GM18507 (cell line): ENCODE results near the gene ZFP57.

Experiments used
- DNase-seq: peaks from one replicate; pipeline ENCODE4 v3.0.0; 2011; ENCODE audit warnings: low read depth; ENCODE audit not compliant: insufficient read length; ENCODE audit errors: extremely low spot score
- FAIRE-seq: peaks from 2 replicates; lab custom pipeline; 2011; peaks lifted over from hg19 to GRCh38; lab: Jason Lieb, UNC

The ZFP57 gene

DNA sequence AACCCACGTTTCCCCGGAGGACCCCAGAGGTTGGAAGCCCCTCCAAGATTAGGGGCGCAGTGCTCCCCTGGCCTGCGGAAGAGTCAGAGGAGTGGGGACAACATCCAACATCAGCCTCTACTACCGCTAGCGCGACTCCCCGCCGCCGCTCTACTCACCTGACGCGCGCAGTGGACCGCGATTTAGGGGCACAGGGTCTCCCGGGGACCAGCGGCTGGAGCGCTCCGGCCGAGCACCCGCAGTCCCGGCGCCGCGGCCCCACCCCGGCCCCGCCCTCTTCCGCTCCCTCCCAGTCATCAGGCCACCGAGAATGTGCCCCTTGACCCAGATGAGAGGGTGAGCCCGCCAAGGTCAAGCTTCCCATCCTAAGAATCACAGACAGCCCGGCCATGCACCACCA lies at the start of gene ZFP57:
Gene ZFP57, minus strand, starts transcription at position 249 of the 400 bp plus-strand sequence. CDS start 4,149 bp downstream, outside the sequence.
- FAIRE-seq = no peak

DNA sequence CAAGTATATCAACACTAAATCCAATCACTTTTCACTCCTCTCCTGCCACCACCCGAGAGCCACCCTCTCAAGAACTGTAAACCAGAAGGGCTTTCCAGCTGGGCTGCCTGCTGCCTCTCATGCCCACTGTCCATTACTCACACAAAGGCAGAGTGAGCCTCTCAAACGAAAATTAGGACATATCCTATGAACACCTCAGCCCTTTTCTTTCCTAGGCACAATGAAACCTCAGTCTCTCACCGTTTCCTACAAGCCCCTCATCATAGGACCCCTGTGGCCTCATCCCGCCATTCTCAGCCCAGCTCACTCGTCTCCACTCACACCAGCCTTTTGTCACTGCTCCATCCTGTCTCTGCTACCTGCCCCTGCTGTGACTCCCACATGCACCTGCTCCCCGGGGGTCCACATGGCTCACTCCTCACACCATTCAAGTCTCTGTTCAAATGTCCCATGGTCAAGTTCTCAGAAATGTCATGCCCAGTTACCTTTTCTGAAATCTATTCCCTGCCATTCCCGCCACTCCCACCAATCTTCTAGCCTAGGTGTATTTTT lies 49.7 kb upstream of the ZFP57 start:
- no peak for FAIRE-seq
- DNase-seq = no peak

More for the DNA sequence above, at the start of gene ZFP57:
- DNase-seq = no peak

DNA sequence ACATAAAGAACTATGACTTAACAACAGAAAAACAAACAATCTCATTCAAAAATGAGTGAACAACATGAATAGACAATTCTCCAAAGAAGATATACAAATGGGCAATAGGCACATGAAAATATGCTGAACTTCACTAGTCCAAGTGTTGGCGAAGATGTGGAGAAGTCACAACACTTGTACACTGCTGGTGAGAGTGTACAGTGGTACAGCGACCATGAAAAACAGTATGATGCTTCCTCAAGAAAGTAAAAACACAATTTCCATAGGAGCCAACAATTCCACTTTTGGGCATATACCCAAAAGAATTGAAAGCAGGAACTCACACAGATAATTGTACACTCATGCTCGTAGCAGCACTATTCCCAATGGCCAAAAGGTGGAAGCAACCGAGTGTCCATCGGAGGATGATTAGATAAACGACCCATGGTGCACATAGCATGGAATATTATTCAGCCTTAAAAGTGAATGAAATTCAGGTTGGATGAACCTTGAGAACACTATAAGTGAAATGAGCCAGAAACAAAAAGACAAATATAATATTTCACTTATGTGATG lies 48.9 kb upstream of the ZFP57 start:
- DNase-seq (no peak), FAIRE-seq (peak; percentile 31)

DNA sequence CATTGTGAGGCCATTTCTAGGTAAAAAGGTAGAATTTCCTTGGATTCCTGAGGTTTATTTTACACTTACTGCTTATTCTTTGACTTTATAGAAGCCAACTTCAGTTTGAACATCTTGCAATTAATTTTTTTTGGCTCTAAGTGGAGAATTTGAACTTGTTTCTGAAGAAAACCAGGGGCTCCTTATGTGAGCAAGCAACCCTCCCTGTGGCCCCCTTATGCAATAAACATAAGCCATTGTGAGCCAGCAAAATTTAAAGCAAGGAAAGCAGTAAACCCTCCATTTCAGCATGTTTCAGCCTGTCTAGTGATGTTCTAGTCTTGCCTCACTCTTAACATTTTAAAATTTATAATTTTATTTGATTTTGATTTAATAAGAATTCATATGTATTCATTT lies 47.9 kb upstream of the ZFP57 start:
- DNase-seq (no peak), FAIRE-seq (no peak)

DNA sequence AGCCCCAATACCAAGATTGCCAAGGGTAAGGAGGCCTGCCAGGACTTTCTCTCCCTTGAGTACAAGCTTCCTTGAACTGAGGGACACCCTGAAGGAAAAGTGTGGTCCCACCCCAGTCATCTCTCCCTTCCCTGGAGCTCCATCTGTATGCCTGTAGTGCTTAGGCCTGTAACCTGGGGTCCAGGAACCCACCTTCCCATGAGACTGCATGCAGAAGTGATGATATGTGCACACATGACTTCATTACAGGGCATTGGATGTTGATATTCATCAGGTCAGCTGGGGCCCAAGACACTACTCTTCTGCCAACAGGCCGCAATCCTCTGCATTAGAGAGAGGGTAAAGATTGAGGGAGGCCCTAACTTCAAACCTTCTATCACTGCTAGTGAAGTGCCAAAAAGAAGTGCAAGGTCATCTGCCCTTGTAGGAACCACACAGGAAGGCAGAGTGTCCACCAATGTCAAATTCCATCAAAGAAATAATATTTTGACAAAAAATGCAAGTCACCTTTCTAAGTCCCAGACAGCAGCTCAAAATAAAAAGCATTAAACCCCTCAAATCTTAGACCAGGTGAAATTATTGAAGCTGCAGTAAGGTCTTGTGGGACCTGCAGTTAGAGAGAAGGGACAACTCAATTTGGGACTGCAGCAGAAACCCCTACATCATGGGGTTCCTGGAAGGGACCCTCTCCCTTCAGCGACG lies 47.4 kb upstream of the ZFP57 start:
- FAIRE-seq (no peak), DNase-seq (no peak)

DNA sequence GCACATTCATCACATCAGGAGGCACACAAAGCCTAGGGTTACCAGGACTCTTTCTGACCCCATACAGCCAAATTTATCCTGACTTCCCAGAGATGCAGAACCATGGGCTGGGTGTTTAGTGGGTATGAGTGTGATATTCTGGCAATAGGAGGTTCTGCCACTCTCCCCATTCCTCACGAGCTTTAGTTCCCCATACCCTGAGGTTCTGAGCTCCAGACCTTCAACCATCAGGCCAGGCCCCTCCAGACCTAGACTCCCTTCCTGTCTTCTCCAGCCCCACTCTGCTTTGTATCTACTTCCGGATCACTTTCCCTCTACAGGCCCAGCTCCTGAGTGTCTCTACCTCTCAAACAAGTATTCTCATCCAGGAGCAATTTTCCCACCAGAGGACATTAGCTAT lies 46.7 kb upstream of the ZFP57 start:
- no peak for FAIRE-seq

DNA sequence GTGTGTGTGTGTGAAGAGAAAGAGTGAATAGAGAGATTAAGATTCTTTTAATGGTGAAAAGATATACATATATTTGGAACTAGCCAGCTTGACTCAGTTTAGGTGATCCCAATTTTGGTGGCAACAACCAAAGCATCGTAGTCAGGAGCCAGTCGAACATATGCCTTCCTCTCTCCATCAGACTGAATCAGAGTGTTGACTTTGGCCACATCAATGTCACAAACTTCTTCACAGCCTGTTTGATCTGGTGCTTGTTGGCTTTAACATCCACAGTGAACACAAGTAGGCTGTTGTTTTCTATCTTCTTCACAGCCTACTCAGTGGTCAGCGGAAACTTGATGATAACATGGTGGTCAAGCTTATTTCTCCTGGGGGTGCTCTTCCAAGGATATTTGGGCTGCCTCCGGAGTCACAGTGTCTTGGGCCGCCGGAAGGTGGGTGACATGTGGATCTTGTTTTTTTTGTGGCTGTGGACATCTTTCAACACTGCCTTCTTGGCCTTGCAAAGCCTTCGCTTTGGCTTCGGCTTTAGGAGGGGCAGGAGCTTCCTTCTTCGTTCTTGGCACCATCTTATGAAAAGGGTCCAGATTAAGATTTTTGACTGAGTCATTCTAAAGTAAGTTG lies 45.7 kb upstream of the ZFP57 start:
- FAIRE-seq (no peak), DNase-seq (no peak)

More for the DNA sequence above, 46.7 kb upstream of the ZFP57 start:
- no peak for DNase-seq

DNA sequence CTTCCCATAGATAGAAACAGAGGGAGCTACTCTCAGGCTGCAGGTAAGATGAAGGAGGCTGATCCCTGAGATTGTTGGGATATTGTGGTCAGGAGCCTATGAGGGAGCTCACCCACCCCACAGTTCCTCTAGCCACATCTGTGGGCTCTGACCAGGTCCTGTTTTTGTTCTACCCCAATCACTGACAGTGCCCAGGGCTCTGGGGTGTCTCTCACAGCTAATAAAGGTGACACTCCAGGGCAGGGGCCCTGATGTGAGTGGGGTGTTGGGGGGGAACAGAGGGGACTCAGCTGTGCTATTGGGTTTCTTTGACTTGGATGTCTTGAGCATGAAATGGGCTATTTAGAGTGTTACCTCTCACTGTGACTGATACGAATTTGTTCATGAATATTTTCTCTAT lies 45.0 kb upstream of the ZFP57 start:
- DNase-seq (no peak), FAIRE-seq (no peak)

DNA sequence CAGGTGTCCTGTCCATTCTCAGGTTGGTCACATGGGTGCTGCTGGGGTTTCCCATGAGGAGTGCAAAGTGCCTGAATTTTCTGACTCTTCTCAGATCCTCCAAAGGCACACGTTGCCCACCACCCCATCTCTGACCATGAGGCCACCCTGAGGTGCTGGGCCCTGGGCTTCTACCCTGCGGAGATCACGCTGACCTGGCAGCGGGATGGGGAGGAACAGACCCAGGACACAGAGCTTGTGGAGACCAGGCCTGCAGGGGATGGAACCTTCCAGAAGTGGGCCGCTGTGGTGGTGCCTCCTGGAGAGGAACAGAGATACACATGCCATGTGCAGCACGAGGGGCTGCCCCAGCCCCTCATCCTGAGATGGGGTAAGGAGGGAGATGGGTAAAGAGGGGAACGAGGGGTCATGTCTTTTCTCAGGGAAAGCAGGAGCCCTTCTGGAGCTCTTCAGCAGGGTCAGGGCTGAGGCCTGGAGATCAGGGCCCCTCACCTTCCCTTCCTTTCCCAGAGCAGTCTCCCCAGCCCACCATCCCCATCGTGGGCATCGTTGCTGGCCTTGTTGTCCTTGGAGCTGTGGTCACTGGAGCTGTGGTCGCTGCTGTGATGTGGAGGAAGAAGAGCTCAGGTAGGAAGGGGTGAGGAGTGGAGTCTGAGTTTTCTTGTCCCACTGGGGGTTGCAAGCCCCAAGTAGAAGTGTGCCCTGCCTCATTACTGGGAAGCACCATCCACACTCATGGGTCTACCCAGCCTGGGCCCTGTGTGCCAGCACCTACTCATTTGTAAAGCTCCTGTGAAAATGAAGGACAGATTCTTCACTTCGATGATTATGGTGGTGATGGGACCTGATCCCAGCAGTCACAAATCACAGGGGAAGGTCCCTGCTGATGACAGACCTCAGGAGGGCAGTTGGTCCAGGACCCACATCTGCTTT lies 44.3 kb upstream of the ZFP57 start:
- FAIRE-seq = no peak

DNA sequence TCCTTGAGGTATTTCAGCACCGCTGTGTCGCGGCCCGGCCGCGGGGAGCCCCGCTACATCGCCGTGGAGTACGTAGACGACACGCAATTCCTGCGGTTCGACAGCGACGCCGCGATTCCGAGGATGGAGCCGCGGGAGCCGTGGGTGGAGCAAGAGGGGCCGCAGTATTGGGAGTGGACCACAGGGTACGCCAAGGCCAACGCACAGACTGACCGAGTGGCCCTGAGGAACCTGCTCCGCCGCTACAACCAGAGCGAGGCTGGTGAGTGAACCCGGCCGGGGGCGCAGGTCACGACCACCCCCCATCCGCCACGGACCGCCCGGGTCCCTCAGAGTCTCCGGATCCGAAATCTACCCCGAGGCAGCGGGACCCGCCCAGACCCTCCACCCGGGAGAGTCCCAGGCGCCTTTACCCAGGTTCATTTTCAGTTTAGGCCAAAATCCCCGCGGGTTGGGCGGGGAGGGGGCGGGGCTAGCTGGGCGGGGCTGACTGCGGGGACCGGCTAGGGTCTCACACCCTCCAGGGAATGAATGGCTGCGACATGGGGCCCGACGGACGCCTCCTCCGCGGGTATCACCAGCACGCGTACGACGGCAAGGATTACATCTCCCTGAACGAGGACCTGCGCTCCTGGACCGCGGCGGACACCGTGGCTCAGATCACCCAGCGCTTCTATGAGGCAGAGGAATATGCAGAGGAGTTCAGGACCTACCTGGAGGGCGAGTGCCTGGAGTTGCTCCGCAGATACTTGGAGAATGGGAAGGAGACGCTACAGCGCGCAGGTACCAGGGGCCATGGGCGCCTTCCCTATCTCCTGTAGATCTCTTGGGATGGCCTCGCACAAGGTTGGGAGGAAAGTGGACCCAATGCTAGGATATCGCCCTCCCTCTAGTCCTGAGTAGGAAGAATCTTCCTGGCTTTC lies 43.0 kb upstream of the ZFP57 start:
- FAIRE-seq (peak; percentile 42), DNase-seq (peak; percentile 55)

More for the DNA sequence above, 44.3 kb upstream of the ZFP57 start:
- DNase-seq = no peak

DNA sequence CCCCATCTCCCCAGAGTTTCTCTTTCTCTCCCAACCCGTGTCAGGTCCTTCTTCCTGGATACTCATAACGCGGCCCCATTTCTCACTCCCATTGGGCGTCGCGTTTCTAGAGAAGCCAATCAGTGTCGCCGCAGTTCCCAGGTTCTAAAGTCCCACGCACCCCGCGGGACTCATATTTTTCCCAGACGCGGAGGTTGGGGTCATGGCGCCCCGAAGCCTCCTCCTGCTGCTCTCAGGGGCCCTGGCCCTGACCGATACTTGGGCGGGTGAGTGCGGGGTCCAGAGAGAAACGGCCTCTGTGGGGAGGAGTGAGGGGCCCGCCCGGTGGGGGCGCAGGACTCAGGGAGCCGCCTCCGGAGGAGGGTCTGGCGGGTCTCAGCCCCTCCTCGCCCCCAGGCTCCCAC lies 42.3 kb upstream of the ZFP57 start, which contains the start of gene HLA-F:
Gene HLA-F, plus strand, starts transcription at position 173 of the 404 bp plus-strand sequence. Its CDS starts 30 bp downstream, at position 203.
- DNase-seq = peak; percentile 83

DNA sequence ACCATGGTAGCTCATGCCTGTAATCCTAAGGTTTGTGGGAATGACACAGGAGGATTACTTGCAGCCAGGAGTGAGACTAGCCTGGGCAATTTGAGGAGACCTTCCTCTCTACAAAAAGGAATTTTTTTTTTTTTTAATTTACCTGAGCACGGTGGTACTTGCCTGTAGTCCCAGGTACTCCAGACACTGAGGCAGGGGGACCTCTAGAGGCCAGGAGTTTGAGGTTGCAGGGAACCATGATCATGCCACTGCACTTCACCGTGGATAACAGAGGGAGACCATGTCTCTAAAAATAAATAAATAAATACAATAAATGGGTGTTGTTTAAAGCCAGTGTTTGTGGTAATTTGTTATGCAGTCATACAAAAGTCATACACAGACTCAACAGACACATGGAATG lies 39.9 kb upstream of the ZFP57 start:
- FAIRE-seq = no peak
- no peak for DNase-seq

More for the DNA sequence above, 42.3 kb upstream of the ZFP57 start, which contains the start of gene HLA-F:
- FAIRE-seq = peak; percentile 98

DNA sequence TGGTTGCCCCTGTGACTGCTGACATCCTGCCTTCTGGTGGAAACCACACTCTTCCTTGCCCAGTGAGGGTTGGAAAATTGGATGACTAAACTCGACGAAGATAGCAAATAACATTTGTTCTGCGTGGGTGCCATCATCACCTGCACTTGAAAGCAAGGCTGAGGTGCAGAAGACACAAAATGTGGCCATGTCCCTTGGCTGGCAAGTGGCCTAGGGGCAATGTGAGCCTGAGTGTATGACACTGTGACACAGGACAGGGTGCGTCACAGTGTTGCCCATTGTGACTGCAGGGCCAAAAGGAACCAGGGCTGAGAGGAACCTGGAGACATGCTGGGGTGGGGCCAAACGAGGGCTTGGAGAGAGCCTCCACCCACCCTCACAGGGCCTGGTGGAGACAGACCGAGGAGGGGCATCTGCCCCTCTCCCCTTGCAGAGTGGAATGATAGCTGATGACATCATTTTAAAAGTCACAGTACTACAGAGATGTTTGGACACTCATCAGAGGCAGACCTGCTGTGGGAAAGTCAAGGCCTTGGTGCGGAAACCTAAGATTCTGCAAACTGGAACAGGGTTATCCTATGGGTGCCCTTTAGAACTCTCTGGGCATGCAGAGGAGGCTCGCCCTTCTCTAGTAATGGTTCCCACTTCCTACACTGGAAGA lies 29.5 kb upstream of the ZFP57 start:
- FAIRE-seq (no peak), DNase-seq (no peak)

DNA sequence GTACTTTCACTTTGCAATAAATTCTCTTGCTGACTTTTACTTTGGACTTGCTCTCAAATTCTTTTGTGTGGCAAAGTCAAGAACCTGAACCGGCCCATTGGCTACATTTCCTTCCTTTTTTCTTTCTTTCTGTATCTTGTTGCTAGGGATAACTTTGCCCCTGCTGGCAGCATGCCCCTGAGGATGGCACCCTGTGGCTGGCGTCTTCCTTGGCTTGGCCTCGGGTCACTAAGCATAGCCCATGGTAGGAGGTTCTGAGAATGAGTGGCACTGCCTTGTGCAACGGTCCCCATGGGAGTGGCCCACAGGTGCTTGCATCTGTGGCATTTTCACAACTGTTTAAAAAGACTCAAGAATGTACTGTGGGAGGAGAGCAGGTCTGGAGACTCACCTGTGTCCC lies 28.2 kb upstream of the ZFP57 start:
- DNase-seq (no peak), FAIRE-seq (no peak)

DNA sequence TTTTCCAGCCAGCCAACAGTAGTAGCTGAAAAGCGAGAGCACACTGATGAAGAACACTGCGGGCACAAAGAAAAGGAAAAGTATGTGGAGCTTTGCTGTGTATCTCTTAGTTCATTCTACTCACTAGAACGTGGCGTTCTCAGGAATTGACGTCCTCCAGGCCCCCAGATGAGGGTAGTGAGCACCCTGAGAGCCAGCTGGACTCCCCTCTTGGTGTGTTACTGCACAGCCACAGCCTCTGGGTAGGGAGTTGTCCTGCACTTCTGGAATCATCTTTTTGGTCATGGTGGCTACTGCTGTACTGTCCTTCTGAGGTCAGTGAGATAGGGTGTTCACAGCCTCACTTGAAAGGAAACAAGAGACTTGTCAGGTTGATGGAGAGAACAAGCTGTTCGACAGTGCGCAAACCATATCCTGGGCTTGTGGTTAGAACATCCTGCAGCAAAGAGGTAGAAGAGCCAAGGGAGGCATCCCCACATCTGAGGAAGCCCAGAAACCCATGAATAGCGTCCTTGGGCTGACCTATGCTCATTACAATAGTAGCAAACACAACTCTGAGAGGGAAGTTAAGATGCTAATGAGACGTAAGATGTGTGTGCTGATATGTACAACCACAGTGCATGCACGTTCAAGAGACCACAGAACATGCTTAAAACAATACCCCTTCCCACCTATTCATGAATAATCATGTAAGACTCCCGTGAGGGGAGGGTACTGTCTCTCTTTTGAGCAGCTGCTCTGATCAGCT lies 27.7 kb upstream of the ZFP57 start:
- peak; percentile 76 for FAIRE-seq
- DNase-seq = no peak

DNA sequence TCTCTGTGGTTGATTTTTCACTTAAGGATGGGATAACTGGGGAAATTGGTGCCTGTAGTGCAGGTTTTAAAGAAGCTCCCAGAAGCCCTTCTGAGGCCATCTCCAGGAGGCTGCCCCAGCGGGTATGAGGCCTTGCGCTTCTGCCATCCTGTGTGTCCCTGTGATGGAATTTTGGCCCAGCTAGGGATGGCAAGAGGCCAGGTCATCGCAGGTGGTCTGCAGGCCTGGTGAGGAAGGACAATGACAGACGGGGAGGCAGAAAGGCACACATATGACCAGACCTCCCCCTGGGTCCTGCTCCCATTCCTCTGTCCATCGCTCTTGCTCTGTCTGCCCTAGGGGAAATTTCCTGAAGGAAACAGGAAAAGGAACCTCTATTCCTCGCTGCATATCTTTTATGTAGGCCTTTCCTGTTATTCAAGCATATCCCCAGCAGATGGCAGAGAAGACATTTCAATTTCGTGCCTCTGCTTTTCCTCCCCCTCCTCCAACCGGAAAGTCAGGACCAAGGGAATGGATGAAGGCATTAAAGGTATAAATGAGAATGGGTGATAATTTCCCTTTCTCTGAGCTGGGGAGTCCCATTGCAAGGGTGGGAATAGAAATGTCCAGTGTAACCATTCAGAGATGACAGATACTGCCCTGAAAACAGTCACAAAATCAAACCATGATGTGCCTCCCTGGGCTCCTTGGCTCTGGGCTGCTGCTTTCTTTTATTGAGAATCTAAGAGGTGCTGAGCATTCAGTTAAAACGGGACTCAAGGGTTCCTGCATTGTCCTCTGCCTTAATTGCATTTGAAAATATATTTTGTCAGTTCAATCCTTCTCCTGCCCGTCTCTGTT lies 24.7 kb upstream of the ZFP57 start:
- peak; percentile 84 for FAIRE-seq
- no peak for DNase-seq
